Measurements from ENCODE around the gene TRMT1. TPM values are rescaled to one million over a fixed set of nuclear protein-coding genes. Genes with fewer than 3 reads are reported as not detected.

Gene TRMT1
- total RNA-seq, 1 experiment from 2014 or later, result 91.8 TPM

GRCh38 chr19:13118424-13119193 lies 2.1 kb upstream of the TRMT1 start:
- H3K79me2 ChIP-seq (ENCODE audit: low read length), result peaks cover 84% of the 10 kb centered on the region
- CTCF ChIA-PET, result interaction anchor here (1.2 kb wide), 1 partner anchor 141 kb away, joined by 3 read pairs; no protein-coding TSS in a partner anchor
- peaks cover 47% of the 10 kb centered on the region for H4K20me1 ChIP-seq (ENCODE audit: low read length)
- peak overlapping the region; percentile 93 for H3K4me3 ChIP-seq (ENCODE audit: low read length)
- H3K4me1 ChIP-seq (ENCODE audit: insufficient read depth, low read length), result peaks cover 38% of the 10 kb centered on the region
- no peaks in the 10 kb centered on the region for H3K27me3 ChIP-seq (ENCODE audit: low read length)
- no peak for TF ChIP-seq EZH2phosphoT487 (IDR thresholded peaks at IDR 0.05; ENCODE audit: borderline replicate concordance, low read length)
- no peak for TF ChIP-seq CTCF (conservative IDR thresholded peaks at IDR 0.05; ENCODE audit: low read depth, low read length)
- no peak for TF ChIP-seq EZH2 (IDR thresholded peaks at IDR 0.05; ENCODE audit: low read length, unreplicated experiment)
- POLR2A ChIA-PET (ENCODE audit: unreplicated experiment), result interaction anchor here (0.5 to 0.6 kb wide), 2 partner anchors 31 to 210 kb away, joined by 3 to 8 read pairs; no protein-coding TSS in a partner anchor
- BruUV-seq (replicated peaks), result no TSS peak
- intact Hi-C loops (cut with micrococcal nuclease), result no loop called here
- DNase-seq, result peak; percentile 66
- no peaks in the 10 kb centered on the region for H3K9me3 ChIP-seq (ENCODE audit: low read length)
- peak overlapping the region; percentile 65 for H3K27ac ChIP-seq (ENCODE audit: low read length)
- peak; percentile 15 for ATAC-seq
- peak overlapping the region; percentile 53; the same call in 1 of the 2 replicates for H2AFZ ChIP-seq (ENCODE audit: low read length)
- H3K36me3 ChIP-seq (ENCODE audit: low read depth, low read length), result peaks cover 23% of the 10 kb centered on the region; the same call in 1 of the 2 replicates
- peak overlapping the region; percentile 95 for H3K9ac ChIP-seq (ENCODE audit: low read length)
- H3K9me2 ChIP-seq (replicated peaks; ENCODE audit: low read length), result no peaks in the 10 kb centered on the region
- peak overlapping the region; percentile 85 for H3K4me2 ChIP-seq (ENCODE audit: low read length)
- peaks cover 4% of the 10 kb centered on the region for H3F3A ChIP-seq (ENCODE audit: low read length, unreplicated experiment)

GRCh38 chr19:13117772-13118423 lies 1.4 kb upstream of the TRMT1 start, which contains the start of gene NACC1:
Gene NACC1, plus strand, starts transcription at chr19:13118264. Its CDS starts 16,944 bp downstream, at chr19:13135208.
- Histone ChIP-seq H3F3A (ENCODE audit: low read length, unreplicated experiment) (peaks cover 4% of the 10 kb centered on the region), H3K4me3 (ENCODE audit: low read length) (peak within 1 kb of the TSS; percentile 93), H4K20me1 (ENCODE audit: low read length) (peaks cover 40% of the 10 kb centered on the region), H3K36me3 (ENCODE audit: low read depth, low read length) (peaks cover 23% of the 10 kb centered on the region; the same call in 1 of the 2 replicates), H3K9me3 (ENCODE audit: low read length) (no peaks in the 10 kb centered on the region), H3K9me2 (replicated peaks; ENCODE audit: low read length) (no peaks in the 10 kb centered on the region), H2AFZ (ENCODE audit: low read length) (peak within 1 kb of the TSS; percentile 82), H3K4me2 (ENCODE audit: low read length) (peak within 1 kb of the TSS; percentile 96), H3K9ac (ENCODE audit: low read length) (peak within 1 kb of the TSS; percentile 95), H3K79me2 (ENCODE audit: low read length) (peaks cover 81% of the 10 kb centered on the region), H3K27me3 (ENCODE audit: low read length) (no peaks in the 10 kb centered on the region), H3K27ac (ENCODE audit: low read length) (peak within 1 kb of the TSS; percentile 81), H3K4me1 (ENCODE audit: insufficient read depth, low read length) (peaks cover 38% of the 10 kb centered on the region)
- POLR2A ChIA-PET (ENCODE audit: unreplicated experiment), result interaction anchor here (0.5 to 0.6 kb wide), 4 partner anchors 32 to 211 kb away, joined by 3 to 8 read pairs (median 4); no protein-coding TSS in a partner anchor
- no peak for TF ChIP-seq EZH2 (IDR thresholded peaks at IDR 0.05; ENCODE audit: low read length, unreplicated experiment)
- TF ChIP-seq CTCF (conservative IDR thresholded peaks at IDR 0.05; ENCODE audit: low read depth, low read length), result no peak
- no peak for TF ChIP-seq EZH2phosphoT487 (IDR thresholded peaks at IDR 0.05; ENCODE audit: borderline replicate concordance, low read length)
- peak; percentile 71 for ATAC-seq
- peak; percentile 95 for DNase-seq
- intact Hi-C loops (cut with micrococcal nuclease), result loop anchor here (1.0 kb wide), 1 partner anchor 32 kb away; the partner anchor contains the start of genes IER2 and STX10
- no TSS peak for BruUV-seq (replicated peaks)
- CTCF ChIA-PET, result interaction anchor here (1.2 kb wide), 1 partner anchor 140 kb away, joined by 3 read pairs; no protein-coding TSS in a partner anchor

Measured in PC-3 (cell line).